HCT116 (cell line): ENCODE results near the gene BAD. TPM values are rescaled to one million over a fixed set of nuclear protein-coding genes. Genes with fewer than 3 reads are reported as not detected.

Experiments used
- ATAC-seq: fragments of 200-7000 bp; cut with Tn5 transposase; 2 replicates; pipeline ENCODE4 v1.9.1; 2020; ENCODE audit warnings: mild to moderate bottlenecking, moderate library complexity
- BruUV-seq: library from RNA; stranded (reverse); fragments of 400-500 nt; replicated peaks from 2 replicates; lab custom pipeline; 2021; lab: Mats Ljungman, UMichigan
- CTCF ChIA-PET: fragments of 300-600 bp; sonication (Branson Sonifier 250); formaldehyde crosslinking; loops from one replicate; lab custom pipeline; 2021; ENCODE audit warnings: antibody characterized with exemption; lab: Charles Lee
- POLR2A ChIA-PET: fragments of 300-600, 350-600 bp; sonication (Branson Sonifier 250); formaldehyde crosslinking; loops from one replicate; lab custom pipeline; 2021; ENCODE audit warnings: antibody characterized with exemption; lab: Charles Lee
- RAD21 ChIA-PET, 2 experiments: fragments of 300-600 bp; sonication (Branson Sonifier 250); formaldehyde crosslinking; loops; one replicate each; lab custom pipeline; 2023; ENCODE audit warnings: low total read pairs in 2 of 2; ENCODE audit not compliant: uncharacterized antibody in 2 of 2, unreplicated experiment in 2 of 2, low non-redundant PET in 1 of 2; lab: Charles Lee
- DNase-seq: peaks from one replicate; pipeline ENCODE4 v3.0.0-alpha.2; 2010; ENCODE audit warnings: low read depth, low spot score
- H2AFZ ChIP-seq: fragments of 200-600 bp; shearing (Covaris generic), sonication (generic); 2 replicates; pipeline ENCODE4 v1.6.1; 2017; ENCODE audit warnings: low read depth, mixed run types, mixed read lengths, antibody characterized with exemption, low read length; ENCODE audit not compliant: poor library complexity, severe bottlenecking
- H3K27ac ChIP-seq: 2 replicates; pipeline ENCODE4 v1.5.1; 2012; ENCODE audit warnings: low read depth, low read length
- H3K27me3 ChIP-seq: fragments of 200-600 bp; sonication (generic); 2 replicates; pipeline ENCODE4 v1.6.1; 2016; ENCODE audit warnings: mixed run types, low read length, mixed read lengths; ENCODE audit not compliant: insufficient read depth
- H3K36me3 ChIP-seq, 2 experiments: fragments of 200-500 bp in 1 of 2; fragments of 200-600 bp in 1 of 2; sonication (Bioruptor generic) in 1 of 2; sonication (generic) in 1 of 2; 2 replicates each; pipeline versions ENCODE4 v1.5.1 to v1.6.1; 2014 to 2016; ENCODE audit warnings: low read length in 2 of 2, inconsistent platforms in 1 of 2, mixed read lengths in 1 of 2, mixed run types in 1 of 2; ENCODE audit not compliant: insufficient read depth in 2 of 2, control insufficient read depth in 1 of 2
- H3K4me1 ChIP-seq, 2 experiments: fragments of 200-600 bp in 1 of 2; sonication (generic) in 1 of 2; 2 replicates each; pipeline versions ENCODE4 v1.5.1 to v1.6.1; 2012 to 2017; ENCODE audit warnings: low read length in 2 of 2, inconsistent platforms in 1 of 2, mild to moderate bottlenecking in 1 of 2, mixed read lengths in 1 of 2, mixed run types in 1 of 2, moderate library complexity in 1 of 2; ENCODE audit not compliant: insufficient read depth in 2 of 2, control insufficient read depth in 1 of 2
- H3K4me2 ChIP-seq: fragments of 200-600 bp; sonication (generic); 2 replicates; pipeline ENCODE4 v1.6.1; 2017; ENCODE audit warnings: mixed run types, low read length, mixed read lengths
- H3K4me3 ChIP-seq, 2 experiments: fragments of 200-600 bp in 1 of 2; sonication (generic) in 1 of 2; replicated peaks in 1 of 2; 2 replicates each; pipeline ENCODE4 v1.5.1; 2011 to 2016; ENCODE audit warnings: low read length in 2 of 2, control low read depth in 1 of 2, low read depth in 1 of 2, mild to moderate bottlenecking in 1 of 2, mixed read lengths in 1 of 2, mixed run types in 1 of 2
- H3K79me2 ChIP-seq: fragments of 200-600 bp; sonication (generic); 2 replicates; pipeline ENCODE4 v1.6.1; 2017; ENCODE audit warnings: mild to moderate bottlenecking, mixed run types, low read length, moderate library complexity, mixed read lengths; ENCODE audit not compliant: insufficient read depth
- H3K9ac ChIP-seq: fragments of 200-600 bp; sonication (generic); 2 replicates; pipeline ENCODE4 v1.6.1; 2016; ENCODE audit warnings: low read length, mixed read lengths
- H3K9me2 ChIP-seq: fragments of 200-600 bp; sonication (generic), shearing (Covaris generic); 2 replicates; pipeline ENCODE4 v1.6.1; 2017; ENCODE audit warnings: mixed run types, mild to moderate bottlenecking, moderate library complexity; ENCODE audit not compliant: insufficient read depth
- H3K9me3 ChIP-seq, 2 experiments: fragments of 200-500 bp in 1 of 2; fragments of 200-600 bp in 1 of 2; sonication (Bioruptor generic) in 1 of 2; sonication (generic) in 1 of 2; 2 replicates each; pipeline ENCODE4 v1.6.1; 2014 to 2017; ENCODE audit warnings: low read length in 2 of 2, mixed read lengths in 2 of 2, inconsistent platforms in 1 of 2, low read depth in 1 of 2, mild to moderate bottlenecking in 1 of 2, mixed run types in 1 of 2, moderate library complexity in 1 of 2; ENCODE audit not compliant: control insufficient read depth in 1 of 2, insufficient read depth in 1 of 2
- H4K20me1 ChIP-seq: fragments of 200-600 bp; sonication (generic), shearing (Covaris generic); 2 replicates; pipeline ENCODE4 v1.6.1; 2017; ENCODE audit warnings: mixed run types, mild to moderate bottlenecking, moderate library complexity; ENCODE audit not compliant: insufficient read depth
- EGR1 ChIP-seq: IDR thresholded peaks from 2 replicates; pipeline ENCODE4 v1.6.1; 2012; ENCODE audit warnings: low read depth
- ELF1 ChIP-seq: IDR thresholded peaks from 2 replicates; pipeline ENCODE4 v1.6.1; 2012; ENCODE audit warnings: low read depth, borderline replicate concordance
- FOSL1 ChIP-seq: IDR thresholded peaks from 2 replicates; pipeline ENCODE4 v1.6.1; 2012; ENCODE audit warnings: low read depth
- JUND ChIP-seq: IDR thresholded peaks from 2 replicates; pipeline ENCODE4 v1.6.1; 2012
- POLR2AphosphoS5 ChIP-seq: IDR thresholded peaks from 2 replicates; pipeline ENCODE4 v1.6.1; 2011; ENCODE audit warnings: mild to moderate bottlenecking, low read depth, low read length, moderate library complexity
- SIN3A ChIP-seq: IDR thresholded peaks from 2 replicates; pipeline ENCODE4 v1.6.1; 2012; ENCODE audit warnings: low read depth
- SRF ChIP-seq: IDR thresholded peaks from 2 replicates; pipeline ENCODE4 v1.6.1; 2012; ENCODE audit warnings: low read depth
- ZFX ChIP-seq: fragments of 450-650 bp; IDR thresholded peaks from 2 replicates; pipeline ENCODE4 v1.6.1; 2017
- intact Hi-C: fragments of 100-400 bp; cut with micrococcal nuclease; formaldehyde crosslinking; loops from 2 replicates; pipeline ENCODE4 v1.10.0; 2022
- total RNA-seq: library from RNA; stranded (reverse); gene quantifications from one replicate; pipeline ENCODE4 v1.2.1, GENCODE V29; 2021; ENCODE audit not compliant: unreplicated experiment
- TF ChIP-seq, protein P1 (sequence below): IDR thresholded peaks from 2 replicates; pipeline ENCODE4 v1.6.1; 2012; ENCODE audit warnings: low read depth

BAD gene
- total RNA-seq, 1 experiment from 2014 or later, result 51.9 TPM

DNA sequence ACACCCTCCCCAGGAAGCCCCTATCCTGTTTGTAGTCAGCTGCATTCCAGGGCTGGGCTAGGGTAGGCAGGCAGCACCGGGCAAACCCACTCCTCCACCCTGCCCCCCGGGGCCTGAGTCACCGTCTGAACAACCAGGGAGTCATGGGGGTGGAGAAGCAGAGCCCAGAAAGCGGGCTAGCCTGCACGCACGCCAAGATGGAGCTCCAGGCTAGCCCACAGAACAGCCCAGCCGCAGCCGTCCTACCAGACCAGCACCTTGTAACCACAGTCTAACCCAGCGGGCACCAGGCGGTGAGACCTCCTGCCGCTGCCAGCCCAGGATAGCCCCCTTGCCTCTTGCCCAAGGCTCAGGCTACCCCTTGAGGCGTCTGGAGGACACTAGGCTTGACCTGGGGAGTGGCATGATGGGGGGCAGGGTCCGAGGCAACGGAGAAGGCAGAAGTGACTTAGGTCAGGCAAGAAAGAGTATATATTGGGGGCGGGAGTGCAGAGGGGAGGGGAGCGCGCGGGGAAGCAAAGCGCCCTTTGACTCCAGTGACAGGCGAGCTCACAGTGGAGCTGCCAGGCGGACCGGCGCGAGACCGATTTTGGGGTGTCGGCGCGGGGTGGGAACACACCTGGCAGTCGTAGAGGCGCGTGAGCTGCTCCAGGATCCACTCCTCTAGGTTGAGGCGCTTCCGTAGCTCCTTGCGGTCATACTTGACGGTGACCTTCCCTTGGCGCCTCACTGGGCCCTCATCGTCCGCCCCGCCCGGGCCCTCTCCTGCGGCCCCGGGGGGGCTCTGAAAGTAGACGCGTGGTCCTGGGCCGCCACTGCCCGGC, 38.5 kb downstream of the BAD start:
- ChIA-PET CTCF (interaction anchor here (0.6 to 3.1 kb wide), 4 partner anchors 24 to 110 kb away, joined by 3 to 15 read pairs (median 8); no protein-coding TSS in a partner anchor), RAD21 (interaction anchor here in 1 of 2 experiments (1.1 kb wide), 1 partner anchor 41 kb away, joined by 4 read pairs; no protein-coding TSS in a partner anchor), POLR2A (interaction anchor here (1.1 to 4.6 kb wide), 7 partner anchors 20 to 71 kb away, joined by 3 to 29 read pairs (median 5); partner anchors contain the start of genes NUDT22, PRDX5, STIP1 and TRMT112)
- peak overlapping the region; percentile 84 for H3K4me2 ChIP-seq
- H4K20me1 ChIP-seq, result no peaks in the 10 kb centered on the region
- no peaks in the 10 kb centered on the region for H3K27me3 ChIP-seq
- H2AFZ ChIP-seq, result no peak overlapping the region
- H3K4me3 ChIP-seq, result peak overlapping the region; percentile 99 to 100
- peaks cover 48% of the 10 kb centered on the region for H3K79me2 ChIP-seq
- no peak for ATAC-seq
- intact Hi-C loops, result no loop called here
- no peak for DNase-seq
- peaks cover 0 to 12% of the 10 kb centered on the region in 2 experiments; a peak in 1 of 4 replicates for H3K36me3 ChIP-seq
- H3K4me1 ChIP-seq, result peaks cover 36 to 74% of the 10 kb centered on the region in 2 experiments
- no peaks in the 10 kb centered on the region for H3K9me2 ChIP-seq
- H3K9me3 ChIP-seq, result no peaks in the 10 kb centered on the region
- TF ChIP-seq JUND (no peak), FOSL1 (no peak), SIN3A (no peak), ZFX (peak; percentile 23; the same call in 1 of the 2 replicates), POLR2AphosphoS5 (peak; percentile 69), ELF1 (no peak), EGR1 (no peak), SRF (no peak)
- TF ChIP-seq, protein P1, sequence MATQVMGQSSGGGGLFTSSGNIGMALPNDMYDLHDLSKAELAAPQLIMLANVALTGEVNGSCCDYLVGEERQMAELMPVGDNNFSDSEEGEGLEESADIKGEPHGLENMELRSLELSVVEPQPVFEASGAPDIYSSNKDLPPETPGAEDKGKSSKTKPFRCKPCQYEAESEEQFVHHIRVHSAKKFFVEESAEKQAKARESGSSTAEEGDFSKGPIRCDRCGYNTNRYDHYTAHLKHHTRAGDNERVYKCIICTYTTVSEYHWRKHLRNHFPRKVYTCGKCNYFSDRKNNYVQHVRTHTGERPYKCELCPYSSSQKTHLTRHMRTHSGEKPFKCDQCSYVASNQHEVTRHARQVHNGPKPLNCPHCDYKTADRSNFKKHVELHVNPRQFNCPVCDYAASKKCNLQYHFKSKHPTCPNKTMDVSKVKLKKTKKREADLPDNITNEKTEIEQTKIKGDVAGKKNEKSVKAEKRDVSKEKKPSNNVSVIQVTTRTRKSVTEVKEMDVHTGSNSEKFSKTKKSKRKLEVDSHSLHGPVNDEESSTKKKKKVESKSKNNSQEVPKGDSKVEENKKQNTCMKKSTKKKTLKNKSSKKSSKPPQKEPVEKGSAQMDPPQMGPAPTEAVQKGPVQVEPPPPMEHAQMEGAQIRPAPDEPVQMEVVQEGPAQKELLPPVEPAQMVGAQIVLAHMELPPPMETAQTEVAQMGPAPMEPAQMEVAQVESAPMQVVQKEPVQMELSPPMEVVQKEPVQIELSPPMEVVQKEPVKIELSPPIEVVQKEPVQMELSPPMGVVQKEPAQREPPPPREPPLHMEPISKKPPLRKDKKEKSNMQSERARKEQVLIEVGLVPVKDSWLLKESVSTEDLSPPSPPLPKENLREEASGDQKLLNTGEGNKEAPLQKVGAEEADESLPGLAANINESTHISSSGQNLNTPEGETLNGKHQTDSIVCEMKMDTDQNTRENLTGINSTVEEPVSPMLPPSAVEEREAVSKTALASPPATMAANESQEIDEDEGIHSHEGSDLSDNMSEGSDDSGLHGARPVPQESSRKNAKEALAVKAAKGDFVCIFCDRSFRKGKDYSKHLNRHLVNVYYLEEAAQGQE, result no peak
- TSS peak; percentile 49 for BruUV-seq
- H3K9ac ChIP-seq, result peak overlapping the region; percentile 100
- peak overlapping the region; percentile 94 for H3K27ac ChIP-seq
